ENCODE results near the gene USH2A. TPM values are rescaled to one million over a fixed set of nuclear protein-coding genes. Genes with fewer than 3 reads are reported as not detected.

USH2A gene
- total RNA-seq, 1 donor from 2014 or later: not detected

DNA sequence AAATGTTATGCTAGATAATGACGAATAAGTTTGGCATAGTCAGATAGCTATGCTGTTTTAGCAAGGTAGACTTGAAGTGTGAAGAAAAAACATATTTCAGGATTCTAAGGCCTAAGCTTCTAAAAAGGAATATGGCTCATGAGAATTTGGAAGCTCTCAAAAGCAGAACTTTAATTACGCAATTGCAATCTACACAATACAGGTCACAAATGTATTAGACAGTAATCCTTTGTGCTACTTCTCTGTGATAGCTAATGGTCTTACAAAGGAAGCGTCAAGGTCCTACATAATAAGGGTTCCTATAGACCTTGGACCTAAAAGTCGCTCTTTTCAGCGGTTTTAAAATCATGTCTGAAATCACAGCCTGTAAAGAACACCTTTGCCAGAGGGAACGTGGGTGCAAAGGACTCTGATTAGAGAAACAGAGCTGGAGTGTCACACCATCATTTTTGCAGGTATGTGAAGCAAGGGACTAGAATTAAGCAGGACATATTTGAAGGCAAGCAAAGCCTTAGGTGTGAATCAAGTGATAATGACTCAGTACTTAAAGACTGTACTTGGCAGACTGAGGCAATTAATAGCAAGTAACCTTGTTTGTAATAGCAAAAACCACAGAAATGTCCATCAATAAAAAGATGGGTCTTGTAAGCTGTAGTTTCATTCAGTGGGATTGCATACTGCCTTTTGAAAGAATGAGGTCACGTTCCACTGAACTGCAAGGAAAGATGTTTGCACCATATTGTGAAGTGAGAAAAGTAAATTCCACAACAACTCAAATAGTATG, 436.0 kb downstream of the USH2A start:
- TF ChIP-seq, protein P1, sequence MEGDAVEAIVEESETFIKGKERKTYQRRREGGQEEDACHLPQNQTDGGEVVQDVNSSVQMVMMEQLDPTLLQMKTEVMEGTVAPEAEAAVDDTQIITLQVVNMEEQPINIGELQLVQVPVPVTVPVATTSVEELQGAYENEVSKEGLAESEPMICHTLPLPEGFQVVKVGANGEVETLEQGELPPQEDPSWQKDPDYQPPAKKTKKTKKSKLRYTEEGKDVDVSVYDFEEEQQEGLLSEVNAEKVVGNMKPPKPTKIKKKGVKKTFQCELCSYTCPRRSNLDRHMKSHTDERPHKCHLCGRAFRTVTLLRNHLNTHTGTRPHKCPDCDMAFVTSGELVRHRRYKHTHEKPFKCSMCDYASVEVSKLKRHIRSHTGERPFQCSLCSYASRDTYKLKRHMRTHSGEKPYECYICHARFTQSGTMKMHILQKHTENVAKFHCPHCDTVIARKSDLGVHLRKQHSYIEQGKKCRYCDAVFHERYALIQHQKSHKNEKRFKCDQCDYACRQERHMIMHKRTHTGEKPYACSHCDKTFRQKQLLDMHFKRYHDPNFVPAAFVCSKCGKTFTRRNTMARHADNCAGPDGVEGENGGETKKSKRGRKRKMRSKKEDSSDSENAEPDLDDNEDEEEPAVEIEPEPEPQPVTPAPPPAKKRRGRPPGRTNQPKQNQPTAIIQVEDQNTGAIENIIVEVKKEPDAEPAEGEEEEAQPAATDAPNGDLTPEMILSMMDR (IDR thresholded peaks at IDR 0.05; ENCODE audit: insufficient read depth, low read length, poor library complexity, severe bottlenecking): no peak
- Histone ChIP-seq H3K36me3 (ENCODE audit: control insufficient read depth, insufficient read depth, low read length) (no peaks in the 10 kb centered on the region), H3K27me3 (ENCODE audit: control insufficient read depth, insufficient read depth, low read length) (no peaks in the 10 kb centered on the region), H3K4me3 (ENCODE audit: low read depth, low read length) (no peak overlapping the region)
- no peak for DNase-seq (ENCODE audit: low read depth)

DNA sequence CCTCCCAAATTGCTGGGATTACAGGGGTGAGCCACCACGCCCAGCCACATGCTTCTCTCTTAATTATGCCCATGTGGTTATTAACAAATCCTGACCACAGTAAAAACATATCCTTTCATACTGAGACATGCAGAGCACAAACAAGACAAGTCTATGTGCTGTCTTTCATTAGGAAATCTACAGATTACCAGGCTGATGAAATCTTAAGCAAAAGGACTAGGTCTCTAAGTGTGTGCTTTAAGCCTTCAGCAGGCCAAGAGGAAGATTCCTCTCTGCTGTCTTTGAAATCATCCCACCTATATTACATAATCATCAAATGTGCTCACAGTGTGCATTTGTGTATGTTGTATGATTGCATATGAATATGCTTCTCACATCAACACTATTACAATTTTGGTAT, 436.8 kb downstream of the USH2A start:
- DNase-seq (ENCODE audit: low read depth): no peak
- no peaks in the 10 kb centered on the region for H3K27me3 ChIP-seq (ENCODE audit: control insufficient read depth, insufficient read depth, low read length)
- H3K4me3 ChIP-seq (ENCODE audit: low read depth, low read length): no peak overlapping the region
- H3K36me3 ChIP-seq (ENCODE audit: control insufficient read depth, insufficient read depth, low read length): no peaks in the 10 kb centered on the region
- TF ChIP-seq, protein P1 (IDR thresholded peaks at IDR 0.05; ENCODE audit: insufficient read depth, low read length, poor library complexity, severe bottlenecking): no peak

DNA sequence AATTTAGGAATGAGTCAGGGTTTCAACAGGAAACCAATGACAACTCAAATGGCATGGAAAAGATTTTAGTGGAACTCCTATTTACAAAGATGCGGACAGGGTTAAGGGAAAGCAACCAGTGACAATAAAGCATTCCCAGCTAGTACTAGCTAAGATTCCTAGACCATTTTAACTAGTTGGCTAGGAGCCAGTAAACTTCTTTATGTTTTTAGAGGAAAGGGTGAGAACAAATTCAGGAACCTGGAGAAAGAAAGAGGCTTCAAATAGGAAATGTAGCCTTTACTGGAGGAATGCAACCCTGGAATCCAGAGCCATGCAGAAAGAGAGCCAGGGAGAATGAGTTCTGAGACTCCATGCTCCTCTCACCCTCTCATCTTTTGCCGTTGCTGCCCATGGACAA, 439.6 kb downstream of the USH2A start:
- no peaks in the 10 kb centered on the region for H3K36me3 ChIP-seq (ENCODE audit: control insufficient read depth, insufficient read depth, low read length)
- TF ChIP-seq, protein P1 (IDR thresholded peaks at IDR 0.05; ENCODE audit: insufficient read depth, low read length, poor library complexity, severe bottlenecking): no peak
- no peak overlapping the region for H3K4me3 ChIP-seq (ENCODE audit: low read depth, low read length)
- DNase-seq (ENCODE audit: low read depth): no peak
- no peaks in the 10 kb centered on the region for H3K27me3 ChIP-seq (ENCODE audit: control insufficient read depth, insufficient read depth, low read length)

DNA sequence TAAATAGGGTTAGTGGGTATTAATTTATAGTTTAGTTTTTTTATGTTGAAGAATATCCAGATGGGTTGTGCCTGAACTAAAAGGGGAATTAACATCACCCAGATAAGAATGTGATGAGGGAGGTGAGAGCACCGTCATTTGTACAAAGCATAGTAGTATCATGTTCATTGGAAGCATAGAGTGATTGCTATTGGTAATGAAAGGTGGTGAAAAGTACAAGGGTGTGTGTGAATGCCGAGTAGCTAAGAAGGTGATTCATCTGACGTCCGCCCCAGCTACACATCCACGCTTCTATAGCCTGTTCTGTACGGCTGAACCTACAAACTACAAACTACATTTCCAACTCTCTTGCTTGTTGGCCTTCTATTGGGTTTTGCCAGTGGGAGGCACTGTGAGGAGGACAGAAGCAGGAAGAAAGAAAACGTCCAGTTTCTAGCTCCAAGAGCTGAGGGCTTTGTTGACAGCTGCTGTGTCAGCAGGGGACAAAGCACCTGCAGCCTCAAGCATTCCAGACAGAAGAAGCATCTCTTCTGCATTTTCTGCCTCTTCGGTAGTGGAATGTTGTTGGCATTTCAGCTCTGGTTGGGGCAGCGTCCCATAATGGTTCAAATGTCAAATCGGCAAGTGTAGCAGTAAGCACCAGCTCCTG, 451.3 kb downstream of the USH2A start:
- H3K4me3 ChIP-seq (ENCODE audit: low read depth, low read length): no peak overlapping the region
- H3K27me3 ChIP-seq (ENCODE audit: control insufficient read depth, insufficient read depth, low read length): no peaks in the 10 kb centered on the region
- no peak for DNase-seq (ENCODE audit: low read depth)
- TF ChIP-seq, protein P1 (IDR thresholded peaks at IDR 0.05; ENCODE audit: insufficient read depth, low read length, poor library complexity, severe bottlenecking): no peak
- no peaks in the 10 kb centered on the region for H3K36me3 ChIP-seq (ENCODE audit: control insufficient read depth, insufficient read depth, low read length)

DNA sequence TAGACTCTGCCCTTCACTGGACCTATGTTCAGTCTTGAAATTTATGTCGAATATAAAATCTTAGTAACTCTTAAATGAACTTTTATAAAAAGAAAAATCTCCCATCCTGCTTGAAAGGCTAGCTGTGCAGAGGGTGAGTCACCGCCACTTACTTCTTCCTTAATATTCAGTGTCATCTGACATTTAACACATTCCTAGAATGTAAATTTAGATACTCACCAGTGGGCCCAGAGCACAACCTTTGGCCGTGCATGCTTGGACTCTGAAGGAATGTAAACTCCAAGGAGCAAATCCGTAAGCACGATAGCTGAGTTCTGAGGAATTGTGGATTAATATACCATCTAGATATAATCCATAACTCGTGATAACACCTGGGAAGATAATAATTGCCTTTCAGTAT, 452.8 kb downstream of the USH2A start:
- no peak overlapping the region for H3K4me3 ChIP-seq (ENCODE audit: low read depth, low read length)
- peak; percentile 14 for DNase-seq (ENCODE audit: low read depth)
- TF ChIP-seq, protein P1 (IDR thresholded peaks at IDR 0.05; ENCODE audit: insufficient read depth, low read length, poor library complexity, severe bottlenecking): no peak
- no peaks in the 10 kb centered on the region for H3K36me3 ChIP-seq (ENCODE audit: control insufficient read depth, insufficient read depth, low read length)
- H3K27me3 ChIP-seq (ENCODE audit: control insufficient read depth, insufficient read depth, low read length): no peaks in the 10 kb centered on the region
